ENCODE results near the gene VWA3A. TPM values are rescaled to one million over a fixed set of nuclear protein-coding genes. Genes with fewer than 3 reads are reported as not detected.
"Not testable (repeated sequence)": the region's sequence is repeated elsewhere in the genome, so short reads cannot be mapped to it uniquely, and the experiment has no call there.

VWA3A gene
- polyA plus RNA-seq, 1 experiment, result 0.15 TPM

- POLR2A ChIA-PET, result no interaction called here
- DNase-seq (ENCODE audit: low read depth), result no peak
- H3K36me3 ChIP-seq (ENCODE audit: control insufficient read depth, insufficient read depth, low read length), result no peaks in the 10 kb centered on the region
- no peak overlapping the region for H3K4me3 ChIP-seq (ENCODE audit: low read depth, low read length)
- no peak for TF ChIP-seq CTCF (IDR thresholded peaks at IDR 0.05; ENCODE audit: insufficient read depth, low read depth, low read length)
- CTCF ChIA-PET, result no interaction called here
- H3K27me3 ChIP-seq (ENCODE audit: control insufficient read depth, insufficient read depth, low read length), result 0 out of 2 replicates have a peak, but pooled peaks cover 1% of the 10 kb centered on the region
These were observed 31.6 kb downstream of the VWA3A start for GRCh38 chr16:22123759-22124490.

GRCh38 chr16:22124583-22125284 is 32.4 kb downstream of the VWA3A start:
- Histone ChIP-seq H3K27me3 (ENCODE audit: control insufficient read depth, insufficient read depth, low read length) (0 out of 2 replicates have a peak, but pooled peaks cover 1% of the 10 kb centered on the region), H3K36me3 (ENCODE audit: control insufficient read depth, insufficient read depth, low read length) (no peaks in the 10 kb centered on the region), H3K4me3 (ENCODE audit: low read depth, low read length) (no peak overlapping the region)
- TF ChIP-seq CTCF (IDR thresholded peaks at IDR 0.05; ENCODE audit: insufficient read depth, low read depth, low read length), result no peak
- ChIA-PET POLR2A (no interaction called here), CTCF (no interaction called here)
- DNase-seq (ENCODE audit: low read depth), result no peak

- no peak for TF ChIP-seq CTCF (IDR thresholded peaks at IDR 0.05; ENCODE audit: insufficient read depth, low read depth, low read length)
- no peaks in the 10 kb centered on the region for H3K27me3 ChIP-seq (ENCODE audit: control insufficient read depth, insufficient read depth, low read length)
- ChIA-PET CTCF (no interaction called here), POLR2A (no interaction called here)
- DNase-seq (ENCODE audit: low read depth), result no peak
- H3K36me3 ChIP-seq (ENCODE audit: control insufficient read depth, insufficient read depth, low read length), result no peaks in the 10 kb centered on the region
- no peak overlapping the region for H3K4me3 ChIP-seq (ENCODE audit: low read depth, low read length)
These were observed 33.8 kb downstream of the VWA3A start for GRCh38 chr16:22126037-22126558.

GRCh38 chr16:22128537-22128936 is 36.2 kb downstream of the VWA3A start:
- POLR2A ChIA-PET, result not testable (repeated sequence)
- CTCF ChIA-PET, result interaction anchor here (1.0 kb wide), 1 partner anchor 13 kb away, joined by 3 read pairs; no protein-coding TSS in a partner anchor

GRCh38 chr16:22130528-22130927 is 38.2 kb downstream of the VWA3A start:
- DNase-seq (ENCODE audit: low read depth), result no peak
- Histone ChIP-seq H3K27me3 (ENCODE audit: control insufficient read depth, insufficient read depth, low read length) (no peaks in the 10 kb centered on the region), H3K36me3 (ENCODE audit: control insufficient read depth, insufficient read depth, low read length) (no peaks in the 10 kb centered on the region), H3K4me3 (ENCODE audit: low read depth, low read length) (no peak overlapping the region)
- ChIA-PET POLR2A (no interaction called here), CTCF (interaction anchor here (1.3 kb wide), 1 partner anchor 53 kb away, joined by 4 read pairs; no protein-coding TSS in a partner anchor)
- no peak for TF ChIP-seq CTCF (IDR thresholded peaks at IDR 0.05; ENCODE audit: insufficient read depth, low read depth, low read length)

More at GRCh38 chr16:22128537-22128936, 36.2 kb downstream of the VWA3A start:
- not testable (repeated sequence) for H3K27me3 ChIP-seq (ENCODE audit: control insufficient read depth, insufficient read depth, low read length); H3K36me3 ChIP-seq (ENCODE audit: control insufficient read depth, insufficient read depth, low read length); H3K4me3 ChIP-seq (ENCODE audit: low read depth, low read length); DNase-seq (ENCODE audit: low read depth)

Measured in BJ (cell line).